ENCODE data around the gene CPLX1.
"Not testable (repeated sequence)": the region's sequence is repeated elsewhere in the genome, so short reads cannot be mapped to it uniquely, and the experiment has no call there.

The CPLX1 gene

GRCh38 chr4:768076-768475 lies 57.9 kb downstream of the CPLX1 start:
- H3K9me3 ChIP-seq (ENCODE audit: control insufficient read depth, insufficient read depth, low read length): peaks cover 10% of the 10 kb centered on the region; the same call in 1 of the 2 replicates
- H3K9ac ChIP-seq (ENCODE audit: low read depth, low read length): no peak overlapping the region
- H3K4me1 ChIP-seq (ENCODE audit: insufficient read depth, low read length): peaks cover 7% of the 10 kb centered on the region
- peaks cover 23% of the 10 kb centered on the region for H3K36me3 ChIP-seq (ENCODE audit: insufficient read depth, low read length)

- peaks cover 19% of the 10 kb centered on the region for H3K36me3 ChIP-seq (ENCODE audit: insufficient read depth, low read length)
Measured at GRCh38 chr4:766559-767283, 59.2 kb downstream of the CPLX1 start.

GRCh38 chr4:766152-766515 lies 59.8 kb downstream of the CPLX1 start:
- Histone ChIP-seq H3K9me3 (ENCODE audit: control insufficient read depth, insufficient read depth, low read length) (peaks cover 10% of the 10 kb centered on the region; the same call in 1 of the 2 replicates), H3K9ac (ENCODE audit: low read depth, low read length) (no peak overlapping the region), H3K36me3 (ENCODE audit: insufficient read depth, low read length) (peaks cover 18% of the 10 kb centered on the region), H3K4me1 (ENCODE audit: insufficient read depth, low read length) (peaks cover 7% of the 10 kb centered on the region)

More at GRCh38 chr4:766559-767283, 59.2 kb downstream of the CPLX1 start:
- Histone ChIP-seq H3K9ac (ENCODE audit: low read depth, low read length) (no peak overlapping the region), H3K9me3 (ENCODE audit: control insufficient read depth, insufficient read depth, low read length) (peaks cover 10% of the 10 kb centered on the region; the same call in 1 of the 2 replicates), H3K4me1 (ENCODE audit: insufficient read depth, low read length) (peaks cover 7% of the 10 kb centered on the region)

GRCh38 chr4:764405-765169 lies 61.3 kb downstream of the CPLX1 start:
- H3K9ac ChIP-seq (ENCODE audit: low read depth, low read length): no peak overlapping the region
- H3K36me3 ChIP-seq (ENCODE audit: insufficient read depth, low read length): peaks cover 19% of the 10 kb centered on the region
- H3K4me1 ChIP-seq (ENCODE audit: insufficient read depth, low read length): peaks cover 7% of the 10 kb centered on the region
- peaks cover 10% of the 10 kb centered on the region; the same call in 1 of the 2 replicates for H3K9me3 ChIP-seq (ENCODE audit: control insufficient read depth, insufficient read depth, low read length)

- peaks cover 7% of the 10 kb centered on the region for H3K4me1 ChIP-seq (ENCODE audit: insufficient read depth, low read length)
- H3K36me3 ChIP-seq (ENCODE audit: insufficient read depth, low read length): peaks cover 18% of the 10 kb centered on the region
Measured at GRCh38 chr4:763922-764321, 62.0 kb downstream of the CPLX1 start.

GRCh38 chr4:763191-763810 lies 62.6 kb downstream of the CPLX1 start:
- H3K36me3 ChIP-seq (ENCODE audit: insufficient read depth, low read length): peaks cover 17% of the 10 kb centered on the region
- H3K9ac ChIP-seq (ENCODE audit: low read depth, low read length): no peak overlapping the region
- H3K4me1 ChIP-seq (ENCODE audit: insufficient read depth, low read length): peaks cover 7% of the 10 kb centered on the region
- peaks cover 10% of the 10 kb centered on the region; the same call in 1 of the 2 replicates for H3K9me3 ChIP-seq (ENCODE audit: control insufficient read depth, insufficient read depth, low read length)

More at GRCh38 chr4:763922-764321, 62.0 kb downstream of the CPLX1 start:
- peaks cover 10% of the 10 kb centered on the region; the same call in 1 of the 2 replicates for H3K9me3 ChIP-seq (ENCODE audit: control insufficient read depth, insufficient read depth, low read length)
- no peak overlapping the region for H3K9ac ChIP-seq (ENCODE audit: low read depth, low read length)

GRCh38 chr4:762211-763190 lies 63.4 kb downstream of the CPLX1 start:
- Histone ChIP-seq H3K9ac (ENCODE audit: low read depth, low read length) (no peak overlapping the region), H3K36me3 (ENCODE audit: insufficient read depth, low read length) (peaks cover 15% of the 10 kb centered on the region), H3K9me3 (ENCODE audit: control insufficient read depth, insufficient read depth, low read length) (peaks cover 10% of the 10 kb centered on the region; the same call in 1 of the 2 replicates), H3K4me1 (ENCODE audit: insufficient read depth, low read length) (peaks cover 7% of the 10 kb centered on the region)

GRCh38 chr4:761739-762138 lies 64.2 kb downstream of the CPLX1 start:
- H3K36me3 ChIP-seq (ENCODE audit: insufficient read depth, low read length): peaks cover 17% of the 10 kb centered on the region
- no peak overlapping the region for H3K9ac ChIP-seq (ENCODE audit: low read depth, low read length)
- peaks cover 2% of the 10 kb centered on the region; the same call in 1 of the 2 replicates for H3K4me1 ChIP-seq (ENCODE audit: insufficient read depth, low read length)
- H3K9me3 ChIP-seq (ENCODE audit: control insufficient read depth, insufficient read depth, low read length): peaks cover 10% of the 10 kb centered on the region; the same call in 1 of the 2 replicates

GRCh38 chr4:761086-761485 lies 64.8 kb downstream of the CPLX1 start:
- no peak overlapping the region for H3K9ac ChIP-seq (ENCODE audit: low read depth, low read length)
- peaks cover 10% of the 10 kb centered on the region; the same call in 1 of the 2 replicates for H3K9me3 ChIP-seq (ENCODE audit: control insufficient read depth, insufficient read depth, low read length)
- H3K4me1 ChIP-seq (ENCODE audit: insufficient read depth, low read length): no peaks in the 10 kb centered on the region; the same call in 1 of the 2 replicates
- H3K36me3 ChIP-seq (ENCODE audit: insufficient read depth, low read length): peaks cover 17% of the 10 kb centered on the region

- H3K36me3 ChIP-seq (ENCODE audit: insufficient read depth, low read length): peaks cover 17% of the 10 kb centered on the region
- no peaks in the 10 kb centered on the region; the same call in 1 of the 2 replicates for H3K4me1 ChIP-seq (ENCODE audit: insufficient read depth, low read length)
- no peak overlapping the region for H3K9ac ChIP-seq (ENCODE audit: low read depth, low read length)
- peaks cover 10% of the 10 kb centered on the region; the same call in 1 of the 2 replicates for H3K9me3 ChIP-seq (ENCODE audit: control insufficient read depth, insufficient read depth, low read length)
Measured at GRCh38 chr4:760616-761015, 65.3 kb downstream of the CPLX1 start.

- H3K9ac ChIP-seq (ENCODE audit: low read depth, low read length); H3K4me1 ChIP-seq (ENCODE audit: insufficient read depth, low read length); H3K9me3 ChIP-seq (ENCODE audit: control insufficient read depth, insufficient read depth, low read length): not testable (repeated sequence)
- peaks cover 16% of the 10 kb centered on the region for H3K36me3 ChIP-seq (ENCODE audit: insufficient read depth, low read length)
Measured at GRCh38 chr4:759810-760209, 66.1 kb downstream of the CPLX1 start.

- Histone ChIP-seq H3K9me3 (ENCODE audit: control insufficient read depth, insufficient read depth, low read length) (no peaks in the 10 kb centered on the region), H3K36me3 (ENCODE audit: insufficient read depth, low read length) (peaks cover 15% of the 10 kb centered on the region), H3K9ac (ENCODE audit: low read depth, low read length) (no peak overlapping the region), H3K4me1 (ENCODE audit: insufficient read depth, low read length) (no peaks in the 10 kb centered on the region)
Measured at GRCh38 chr4:757111-757510, 68.8 kb downstream of the CPLX1 start.

GRCh38 chr4:754221-755120 lies 71.5 kb downstream of the CPLX1 start:
- no peaks in the 10 kb centered on the region for H3K4me1 ChIP-seq (ENCODE audit: insufficient read depth, low read length)
- H3K9ac ChIP-seq (ENCODE audit: low read depth, low read length): no peak overlapping the region
- peaks cover 3% of the 10 kb centered on the region; the same call in 1 of the 2 replicates for H3K36me3 ChIP-seq (ENCODE audit: insufficient read depth, low read length)
- H3K9me3 ChIP-seq (ENCODE audit: control insufficient read depth, insufficient read depth, low read length): no peaks in the 10 kb centered on the region

Data from ES-I3 (cell line).